Adipose tissue (tissue), 3 donors: ENCODE results near the gene MRPL28. TPM values are rescaled to one million over a fixed set of nuclear protein-coding genes. Genes with fewer than 3 reads are reported as not detected.
"Not testable (repeated sequence)": the region's sequence is repeated elsewhere in the genome, so short reads cannot be mapped to it uniquely, and the experiment has no call there.

Experiments
- H3K27ac ChIP-seq: one replicate; pipeline ENCODE4 v1.5.1; 2013; ENCODE audit warnings: low read depth, low read length
- WGBS, 3 donors: extraction: QIAGEN DNeasy Blood & Tissue Kit; methylation state at CpG; one replicate each; pipeline ENCODE4 v1.1.7; 2013; 5-methylcytosine and 5-hydroxymethylcytosine counted together
- polyA plus RNA-seq, 3 donors: library from polyadenylated mRNA; stranded (reverse); fragments of 200-250 nt; gene quantifications; one replicate each; pipeline ENCODE4 v1.2.3, GENCODE V29; 2013
- donor health status: healthy with polysubstance abuse.
- donor health status: Bipolar disorder and iron deficiency.
- donor health status: healthy.

The MRPL28 gene
- polyA plus RNA-seq, 3 donors: 36.6 to 75.1 (median 70.4) TPM

GRCh38 chr16:396199-396598 is 25.9 kb upstream of the MRPL28 start:
- H3K27ac ChIP-seq: no peak overlapping the region
- whole genome bisulfite sequencing, 3 donors: 21 to 45% (median 31%) methylated on average over 3 of the region's 3 CpGs

DNA sequence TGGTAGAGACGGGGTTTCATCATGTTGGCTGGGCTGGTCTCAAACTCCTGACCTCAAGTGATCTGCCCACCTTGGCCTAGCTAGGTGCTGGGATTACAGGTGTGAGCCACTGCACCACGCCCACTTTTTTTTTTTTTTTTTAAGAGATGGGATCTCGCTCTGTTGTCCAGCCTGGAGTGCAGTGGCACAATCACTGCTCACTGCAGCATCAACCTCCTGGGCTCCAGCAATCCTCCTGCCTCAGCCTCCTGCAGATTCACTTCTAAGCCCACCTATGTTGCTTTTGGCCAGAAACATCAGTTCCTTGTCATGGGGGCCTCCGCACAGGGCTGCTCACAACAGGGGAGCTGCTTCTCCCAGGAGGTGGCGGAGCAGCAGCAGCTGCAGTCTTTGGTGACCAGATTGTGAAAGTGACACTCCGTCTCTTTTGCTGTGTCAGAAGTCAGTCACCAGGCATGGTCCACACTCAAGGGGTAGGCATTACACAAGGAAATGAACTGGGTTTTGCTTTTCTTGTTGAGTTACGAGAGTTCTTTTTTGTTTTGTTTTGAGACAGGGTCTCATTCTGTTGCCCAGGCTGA is 22.2 kb upstream of the MRPL28 start:
- H3K27ac ChIP-seq: no peak overlapping the region
- 74 to 84% (median 75%) methylated on average over 6 to 7 of the region's 7 CpGs for WGBS, 3 donors

GRCh38 chr16:391885-392335 is 21.6 kb upstream of the MRPL28 start:
- WGBS, 3 donors: 67 to 77% (median 72%) methylated on average over 7 of the region's 7 CpGs
- H3K27ac ChIP-seq: no peak overlapping the region

GRCh38 chr16:389352-389751 is 19.0 kb upstream of the MRPL28 start:
- 78 to 92% (median 86%) methylated on average over 10 of the region's 10 CpGs for WGBS, 3 donors
- H3K27ac ChIP-seq: no peak overlapping the region

GRCh38 chr16:387761-388666 is 17.7 kb upstream of the MRPL28 start:
- 18 to 60% (median 51%) methylated on average over 20 of the region's 20 CpGs for WGBS, 3 donors

GRCh38 chr16:386641-387156 is 16.4 kb upstream of the MRPL28 start:
- 76 to 83% (median 79%) methylated on average over 19 of the region's 19 CpGs for WGBS, 3 donors
- no peak overlapping the region for H3K27ac ChIP-seq

More at GRCh38 chr16:387761-388666, 17.7 kb upstream of the MRPL28 start:
- not testable (repeated sequence) for H3K27ac ChIP-seq

- H3K27ac ChIP-seq: no peak overlapping the region
- WGBS, 3 donors: 22 to 33% (median 26%) methylated on average over 33 of the region's 33 CpGs
These were observed 13.2 kb upstream of the MRPL28 start for GRCh38 chr16:383326-384051.

DNA sequence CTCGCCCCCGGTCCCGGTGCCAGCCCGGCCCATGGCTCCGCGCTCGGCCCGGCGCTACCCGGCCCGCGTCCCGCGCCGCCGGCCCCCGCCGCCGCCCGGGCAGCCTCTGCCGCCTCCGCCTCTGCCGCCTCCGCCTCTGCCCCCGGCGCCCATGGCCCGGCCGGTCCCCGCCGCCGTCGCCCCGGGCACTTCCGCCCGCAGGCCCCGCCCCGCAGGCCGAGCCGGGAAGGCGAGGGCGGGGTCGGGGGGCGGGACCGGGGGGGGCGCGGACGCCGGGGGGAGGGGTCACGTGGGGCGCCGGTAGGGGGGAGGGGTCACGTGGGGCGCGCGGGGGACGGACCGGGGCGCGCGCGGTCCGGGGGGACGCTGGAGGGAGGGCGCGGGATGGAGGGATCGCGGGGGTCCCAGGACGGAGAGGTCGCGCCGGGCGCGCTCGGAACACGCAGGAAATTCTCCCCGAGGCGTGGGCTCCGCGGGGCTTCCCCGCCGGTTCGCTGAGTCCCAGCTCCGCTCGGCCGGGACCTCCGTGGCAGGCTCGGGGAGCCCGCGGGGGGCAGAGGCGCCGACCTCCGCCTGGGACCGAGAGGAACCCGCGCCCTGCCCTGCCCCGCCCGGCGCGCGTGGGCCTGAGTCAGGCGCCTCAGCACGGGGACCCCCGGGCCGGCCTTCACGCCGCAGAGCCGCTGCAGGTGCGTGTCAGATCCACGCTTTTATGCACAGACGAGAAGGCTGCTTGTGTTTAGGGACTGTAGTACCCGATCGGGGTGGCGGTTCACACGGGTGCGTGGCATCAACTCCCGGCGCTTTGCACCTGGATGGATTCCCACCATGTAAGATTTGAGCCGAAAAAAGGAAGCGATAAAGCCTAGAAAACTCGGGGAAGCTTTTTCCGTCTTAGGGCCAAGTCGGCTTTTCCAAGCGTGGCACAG is 11.7 kb upstream of the MRPL28 start, which contains the start of gene PGAP6:
Gene PGAP6, minus strand, starts transcription at position 190 of the 929 bp plus-strand sequence. Its CDS starts 157 bp downstream, at position 33.
- no peak within 1 kb of the TSS for H3K27ac ChIP-seq
- WGBS, 3 donors: 0% methylated on average over 45 to 121 of the region's 123 CpGs

GRCh38 chr16:381012-381788 is 10.9 kb upstream of the MRPL28 start:
- WGBS, 3 donors: 1 to 2% (median 1%) methylated on average over 43 to 73 of the region's 73 CpGs
- no peak overlapping the region for H3K27ac ChIP-seq

DNA sequence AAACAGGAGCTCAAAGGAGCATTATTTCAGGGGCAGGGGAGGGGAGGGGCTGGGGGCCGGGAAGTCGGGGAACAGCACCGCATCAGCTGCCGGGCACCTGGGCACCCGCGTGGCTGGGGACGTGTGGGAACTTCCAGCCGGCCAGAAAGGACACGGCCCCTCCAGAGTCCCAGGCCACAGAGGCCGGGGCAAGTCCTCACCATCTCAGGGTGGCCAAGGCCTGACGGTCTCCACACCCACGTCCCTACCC is 10.3 kb upstream of the MRPL28 start:
- no peak overlapping the region for H3K27ac ChIP-seq
- WGBS, 3 donors: 2 to 10% (median 3%) methylated on average over 10 to 12 of the region's 12 CpGs

DNA sequence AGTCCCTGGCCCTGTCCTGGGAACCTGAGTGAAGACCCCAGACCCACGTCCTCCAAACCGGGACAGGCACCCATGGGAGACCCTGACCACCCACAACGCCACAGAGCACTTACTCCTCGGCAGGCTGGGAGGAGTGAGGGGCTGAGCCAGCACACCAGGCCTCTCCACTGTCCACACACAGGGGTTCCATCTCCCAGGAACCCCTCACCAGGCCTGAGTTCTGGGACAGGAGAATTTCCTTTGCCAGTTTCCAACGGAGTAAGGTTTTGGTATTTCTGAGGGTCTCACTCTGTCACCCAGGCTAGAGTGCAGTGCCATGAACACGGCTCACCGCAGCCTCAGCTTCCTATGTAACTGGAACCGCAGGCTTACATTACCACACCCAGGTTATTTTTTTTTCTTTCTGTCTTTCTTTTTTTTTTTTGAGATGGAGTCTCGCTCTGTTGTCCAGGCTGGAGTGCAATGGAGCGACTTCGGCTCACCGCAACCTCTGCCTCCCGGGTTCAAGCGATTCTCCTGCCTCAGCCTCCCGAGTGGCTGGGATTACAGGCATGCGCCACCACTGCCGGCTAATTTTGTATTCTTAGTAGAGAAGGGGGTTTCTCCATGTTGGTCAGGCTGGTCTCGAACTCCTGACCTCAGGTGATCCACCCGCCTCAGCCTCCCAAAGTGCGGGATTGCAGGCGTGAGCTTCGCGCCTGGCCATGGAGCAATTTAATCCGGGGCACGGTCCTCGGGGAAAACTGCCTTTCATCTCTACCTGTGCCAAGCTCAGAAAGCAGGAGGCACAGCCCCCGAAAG is 9.8 kb upstream of the MRPL28 start:
- 42 to 89% (median 78%) methylated on average over 27 of the region's 27 CpGs for WGBS, 3 donors
- H3K27ac ChIP-seq: no peak overlapping the region

DNA sequence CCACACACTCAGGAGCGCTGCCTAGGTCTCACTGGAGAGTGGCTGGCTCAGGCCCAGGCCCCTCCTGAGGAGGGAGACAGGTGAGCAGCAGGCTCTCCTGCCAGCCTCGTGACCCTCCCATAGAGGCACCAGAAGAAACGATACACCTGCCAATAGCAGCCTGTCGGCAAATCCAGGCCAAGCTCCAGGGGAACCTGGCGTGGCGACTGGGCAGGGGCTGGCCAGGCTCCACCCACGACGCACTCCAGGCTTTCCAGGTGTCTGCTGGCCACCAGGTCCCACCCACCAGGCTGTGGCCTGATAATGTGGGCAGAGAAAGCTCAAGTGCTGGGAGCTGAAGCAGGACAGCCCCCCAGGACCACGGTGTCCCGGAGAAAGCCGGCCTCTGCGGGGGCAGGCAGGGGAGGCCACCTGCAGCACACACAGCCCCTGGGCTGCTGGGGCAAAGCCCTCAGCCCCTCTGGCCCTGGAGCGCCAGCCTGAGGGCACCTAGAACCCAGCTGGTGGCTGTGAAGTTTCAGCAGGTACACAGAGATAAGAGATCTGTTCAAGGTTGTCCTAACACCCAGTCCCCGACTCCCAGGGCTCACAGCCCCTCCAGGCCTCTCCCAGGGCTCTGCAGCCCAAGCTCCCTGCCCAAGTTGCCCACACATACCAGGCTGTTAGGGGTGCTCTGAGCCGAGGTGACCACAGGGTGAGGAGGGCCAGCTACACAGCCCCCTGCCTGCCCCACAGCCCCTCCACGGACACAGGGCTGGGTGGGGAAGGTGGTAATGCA is 9.0 kb upstream of the MRPL28 start:
- 37 to 90% (median 78%) methylated on average over 16 of the region's 16 CpGs for WGBS, 3 donors
- H3K27ac ChIP-seq: no peak overlapping the region

- H3K27ac ChIP-seq: no peak overlapping the region
- WGBS, 3 donors: 26 to 79% (median 78%) methylated on average over 13 to 14 of the region's 14 CpGs
These were observed 8.5 kb upstream of the MRPL28 start for GRCh38 chr16:378821-379182.

- WGBS, 3 donors: 85 to 95% (median 93%) methylated on average over 32 to 36 of the region's 36 CpGs
These were observed 7.9 kb upstream of the MRPL28 start for GRCh38 chr16:378113-378820.

GRCh38 chr16:377419-377951 is 7.1 kb upstream of the MRPL28 start:
- no peak overlapping the region for H3K27ac ChIP-seq
- WGBS, 3 donors: 88 to 94% (median 91%) methylated on average over 35 to 42 of the region's 42 CpGs

More at GRCh38 chr16:378113-378820, 7.9 kb upstream of the MRPL28 start:
- H3K27ac ChIP-seq: not testable (repeated sequence)
